GM10266 (cell line): ENCODE measurements around the gene IQGAP3.
A peak's percentile ranks its signal among the peaks of the same experiment; 100 is the strongest.

Experiments used
- DNase-seq: peaks from one replicate; pipeline ENCODE4 v3.0.0; 2012; ENCODE audit errors: extremely low spot score
- TF ChIP-seq, protein P1 (sequence below): IDR thresholded peaks from 2 replicates; pipeline ENCODE4 v1.5.1; 2012; ENCODE audit warnings: mild to moderate bottlenecking, low read depth; ENCODE audit not compliant: control insufficient read depth, insufficient read depth; ENCODE audit errors: missing control alignments

Gene IQGAP3

DNA sequence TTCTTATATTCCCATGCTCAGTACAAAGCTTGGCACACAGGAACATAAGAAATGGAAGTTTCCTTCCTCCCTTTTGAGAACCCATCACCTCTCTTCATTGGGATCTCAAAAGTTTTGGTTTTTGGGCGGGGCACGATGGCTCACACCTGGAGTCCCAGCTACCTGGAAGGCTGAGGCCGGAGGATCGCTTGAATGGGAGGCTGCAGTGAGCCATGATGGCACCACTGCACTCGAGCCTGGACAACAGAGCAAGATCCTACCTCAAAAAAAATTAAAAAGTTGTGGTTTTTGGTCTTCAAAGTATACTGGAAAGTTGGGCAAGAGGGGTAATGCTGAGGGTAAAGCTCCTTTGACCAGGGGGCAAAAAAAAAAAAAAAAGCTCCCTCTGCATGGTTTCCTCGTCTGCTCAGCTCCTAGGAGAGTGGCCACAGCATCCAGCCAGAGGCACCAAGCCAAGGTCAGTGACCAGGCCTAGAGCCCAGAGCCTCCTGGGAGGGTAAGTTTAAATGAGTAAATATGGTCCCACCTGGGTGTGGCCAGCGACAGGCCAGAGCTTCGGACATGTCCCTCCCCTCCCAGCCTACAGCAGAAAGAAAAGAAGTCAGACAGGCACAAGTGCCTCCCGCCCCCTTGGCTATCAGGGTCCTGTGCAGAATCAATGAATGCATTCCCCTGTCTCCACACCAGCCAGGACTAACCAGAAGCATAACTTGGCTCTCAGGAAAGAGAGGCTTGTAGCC, 76.8 kb downstream of the IQGAP3 start:
- TF ChIP-seq, protein P1, sequence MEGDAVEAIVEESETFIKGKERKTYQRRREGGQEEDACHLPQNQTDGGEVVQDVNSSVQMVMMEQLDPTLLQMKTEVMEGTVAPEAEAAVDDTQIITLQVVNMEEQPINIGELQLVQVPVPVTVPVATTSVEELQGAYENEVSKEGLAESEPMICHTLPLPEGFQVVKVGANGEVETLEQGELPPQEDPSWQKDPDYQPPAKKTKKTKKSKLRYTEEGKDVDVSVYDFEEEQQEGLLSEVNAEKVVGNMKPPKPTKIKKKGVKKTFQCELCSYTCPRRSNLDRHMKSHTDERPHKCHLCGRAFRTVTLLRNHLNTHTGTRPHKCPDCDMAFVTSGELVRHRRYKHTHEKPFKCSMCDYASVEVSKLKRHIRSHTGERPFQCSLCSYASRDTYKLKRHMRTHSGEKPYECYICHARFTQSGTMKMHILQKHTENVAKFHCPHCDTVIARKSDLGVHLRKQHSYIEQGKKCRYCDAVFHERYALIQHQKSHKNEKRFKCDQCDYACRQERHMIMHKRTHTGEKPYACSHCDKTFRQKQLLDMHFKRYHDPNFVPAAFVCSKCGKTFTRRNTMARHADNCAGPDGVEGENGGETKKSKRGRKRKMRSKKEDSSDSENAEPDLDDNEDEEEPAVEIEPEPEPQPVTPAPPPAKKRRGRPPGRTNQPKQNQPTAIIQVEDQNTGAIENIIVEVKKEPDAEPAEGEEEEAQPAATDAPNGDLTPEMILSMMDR: no peak
- no peak for DNase-seq

DNA sequence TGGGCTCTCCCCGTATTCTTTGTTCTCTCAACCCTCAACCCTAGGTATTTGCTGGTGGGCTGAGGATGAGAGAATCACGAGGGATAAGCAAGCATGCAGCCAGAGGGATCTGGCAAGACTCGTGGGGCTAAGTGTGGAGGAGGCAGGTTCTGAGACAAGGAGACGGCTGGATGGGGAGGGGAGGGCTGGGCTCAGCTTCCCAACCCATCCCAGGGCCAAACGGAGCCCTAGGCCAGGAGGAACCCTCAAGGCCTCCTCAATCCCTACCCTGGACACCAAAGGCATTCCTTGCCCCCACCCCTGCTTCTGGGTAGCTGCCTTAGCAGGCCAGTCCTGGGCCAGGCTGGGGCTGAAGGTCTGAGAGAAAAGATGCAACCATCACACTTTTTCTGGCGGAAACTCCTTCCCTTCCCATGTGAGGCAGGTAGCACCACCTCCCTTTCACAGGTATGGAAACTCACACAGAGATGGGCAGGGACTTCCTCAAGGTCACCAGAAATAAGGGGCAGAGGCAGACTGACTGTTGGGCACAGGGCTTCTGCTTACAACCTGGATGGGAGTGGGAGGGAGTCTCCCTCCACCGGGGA, 78.0 kb downstream of the IQGAP3 start:
- TF ChIP-seq, protein P1: no peak
- DNase-seq: no peak

DNA sequence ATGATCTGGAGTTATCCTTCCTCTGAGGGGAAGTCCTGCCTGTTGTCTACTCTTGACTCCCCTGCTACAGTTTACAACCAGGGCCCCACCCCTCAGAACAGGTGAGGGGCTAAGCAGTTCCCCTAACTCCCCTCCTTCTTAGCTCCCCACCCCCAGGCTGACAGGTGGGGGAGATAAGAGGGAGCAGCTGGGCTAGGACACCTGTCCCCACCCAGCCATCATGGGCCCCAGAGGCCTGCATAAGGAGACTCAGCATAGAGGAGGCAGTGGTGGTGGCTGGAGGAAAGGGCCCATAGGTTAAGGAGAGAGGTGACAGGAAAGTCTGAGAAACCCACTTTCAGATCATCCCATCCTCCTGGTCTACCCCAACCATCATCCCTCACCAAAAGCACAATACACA, 78.6 kb downstream of the IQGAP3 start:
- DNase-seq: no peak
- TF ChIP-seq, protein P1: no peak

DNA sequence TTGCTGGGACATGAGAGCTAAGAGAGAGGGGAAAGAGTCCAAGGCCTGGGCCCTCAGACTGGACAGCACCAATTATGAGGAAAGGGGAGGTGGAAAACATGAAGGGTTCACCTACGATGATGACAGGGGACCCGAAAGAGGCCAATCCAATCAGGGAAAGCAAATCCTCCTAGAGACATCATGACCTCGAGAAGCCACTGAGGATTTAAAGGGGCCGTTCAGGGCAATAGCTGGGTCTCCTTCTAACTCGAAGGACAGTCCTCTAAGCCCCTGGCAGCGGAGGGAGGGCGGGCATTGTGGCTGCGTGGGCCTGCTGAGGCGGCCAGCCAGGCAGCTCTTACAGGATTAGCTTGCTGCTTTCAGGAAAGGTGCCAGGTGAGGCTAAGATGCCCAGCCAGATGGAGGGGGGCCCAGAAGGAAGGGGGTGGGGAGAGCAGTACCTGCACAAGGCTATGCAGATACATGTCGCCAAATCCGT, 79.2 kb downstream of the IQGAP3 start:
- TF ChIP-seq, protein P1: no peak
- DNase-seq: peak; percentile 49

DNA sequence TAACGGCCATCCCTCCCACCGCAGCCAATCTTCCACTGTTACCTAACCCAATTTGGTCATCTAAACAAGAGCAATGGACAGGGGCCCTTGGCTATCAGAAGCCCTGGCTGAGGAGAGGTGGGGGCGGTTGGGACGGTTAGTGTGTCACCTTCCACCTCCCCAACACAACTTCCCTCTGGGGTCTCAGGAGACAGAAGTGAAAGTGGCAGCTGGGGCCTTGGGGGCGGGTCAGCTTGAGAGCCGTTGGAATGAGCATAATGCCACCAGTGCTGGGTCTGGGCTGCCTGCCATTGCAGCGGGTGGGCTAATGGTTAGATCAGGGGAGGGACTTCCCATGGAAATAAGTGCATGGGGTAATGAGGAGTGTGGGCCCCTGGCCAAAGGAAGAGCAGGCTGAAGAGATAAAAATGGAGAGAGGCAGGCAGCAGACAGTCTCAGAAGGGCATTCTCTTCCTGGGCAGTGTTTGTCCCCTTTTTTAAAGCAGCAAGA, 79.7 kb downstream of the IQGAP3 start:
- DNase-seq: peak; percentile 38

DNA sequence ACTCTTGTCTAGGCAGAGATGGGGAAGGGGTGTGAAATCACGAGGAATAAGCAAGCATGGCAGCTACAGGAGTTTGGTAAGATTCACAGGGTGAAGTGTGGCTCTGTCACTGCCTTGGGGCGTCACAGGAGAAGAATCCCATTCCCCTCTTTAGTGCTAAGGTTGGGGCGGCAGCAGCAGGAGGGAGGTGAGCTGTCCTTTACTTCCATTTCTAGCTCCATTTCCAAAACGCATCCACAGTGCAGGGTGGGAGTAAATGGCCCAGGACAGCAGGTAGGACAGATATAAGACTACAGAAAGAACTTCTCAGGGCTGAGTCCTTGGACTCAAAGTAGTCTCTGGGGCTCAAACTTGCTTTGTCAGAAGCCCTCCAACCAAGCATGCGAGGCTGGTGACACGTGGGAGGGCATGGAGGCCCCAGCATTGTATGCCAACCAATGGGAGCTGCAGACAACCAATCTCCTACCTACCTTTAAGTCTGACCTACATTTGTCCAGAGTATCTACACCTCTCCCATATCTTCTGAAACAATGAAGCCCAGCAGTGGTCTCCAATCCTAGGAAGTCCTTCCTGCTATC, 80.3 kb downstream of the IQGAP3 start:
- TF ChIP-seq, protein P1: no peak
- peak; percentile 43 for DNase-seq

More for the DNA sequence above, 79.7 kb downstream of the IQGAP3 start:
- TF ChIP-seq, protein P1: no peak
